COLO829 (cell line): ENCODE data around the gene FREM3.
"Not testable (repeated sequence)": the region's sequence is repeated elsewhere in the genome, so short reads cannot be mapped to it uniquely, and the experiment has no call there.

ENCODE experiments used
- DNase-seq: peaks from one replicate; pipeline ENCODE4 v3.0.0; 2012; ENCODE audit warnings: low spot score

Gene FREM3

DNA sequence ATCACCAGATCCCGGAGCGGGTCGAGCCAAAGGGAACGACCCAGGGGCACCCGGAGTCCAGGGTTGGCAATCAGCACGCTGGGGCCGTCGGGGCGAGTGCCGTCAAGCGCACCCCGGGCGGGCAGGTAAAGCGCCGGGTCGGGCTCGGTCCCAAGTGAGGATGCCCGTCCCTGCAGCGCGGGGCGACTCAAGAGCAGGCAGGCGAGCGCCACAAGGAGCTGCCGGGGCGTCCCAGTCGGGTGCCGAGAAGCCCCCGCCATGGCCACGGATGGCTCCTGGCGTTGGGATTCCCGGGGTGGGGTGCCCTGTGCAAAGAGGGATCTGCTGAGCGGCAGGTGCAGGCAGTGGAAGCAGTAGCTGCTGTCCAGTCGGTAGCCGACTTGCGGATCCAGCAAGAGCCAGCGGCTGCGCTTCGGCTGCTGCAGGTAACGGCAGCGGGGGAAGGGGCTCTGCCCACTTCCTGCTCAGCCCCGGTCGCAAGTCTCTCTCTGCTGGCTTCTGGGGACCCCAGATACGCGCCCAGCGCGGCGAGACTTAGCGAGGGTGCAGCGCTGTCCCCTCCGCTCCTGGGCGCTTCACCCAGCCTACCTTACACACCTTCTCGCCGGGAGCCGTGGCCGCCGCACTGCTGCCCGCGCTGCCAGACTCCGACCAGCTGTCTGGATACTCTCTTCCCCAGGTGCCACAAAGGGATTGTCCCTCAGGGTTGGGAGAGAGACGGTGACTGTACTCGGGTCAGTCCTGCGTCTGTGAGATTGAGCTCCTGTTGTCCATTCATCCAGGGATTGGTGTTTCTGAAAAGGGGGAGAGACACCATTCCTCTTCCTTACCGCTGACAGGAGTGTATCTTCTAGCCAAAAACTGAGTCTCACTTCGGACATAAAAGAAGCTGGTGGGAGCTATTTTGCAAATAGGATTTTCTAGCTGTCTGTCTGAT is at the start of gene FREM3:
TSS of gene FREM3 (minus strand) at position 260 of the 937 bp plus-strand sequence. CDS start at position 260, 0 bp downstream.
- DNase-seq: no peak

DNA sequence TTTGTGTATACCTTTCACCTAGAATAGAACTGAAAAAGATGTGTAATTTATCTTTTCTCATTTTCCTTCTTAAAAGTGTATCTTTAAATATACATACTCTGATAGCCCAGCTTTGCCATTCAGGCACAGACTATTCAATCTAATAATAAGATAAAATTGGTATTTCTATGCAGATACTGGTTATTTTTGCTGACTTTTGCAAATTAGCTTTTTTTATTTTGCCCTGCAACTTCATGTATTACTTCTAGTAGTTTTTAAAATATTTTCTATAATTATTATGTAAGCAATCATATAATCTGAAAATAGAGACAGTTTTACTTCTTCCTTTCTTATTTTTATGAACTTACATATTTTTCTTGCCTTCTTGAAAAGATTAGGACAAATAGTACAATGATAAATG is 45.4 kb upstream of the FREM3 start:
- DNase-seq: no peak

- DNase-seq: no peak
These were observed 43.1 kb upstream of the FREM3 start for GRCh38 chr4:143743591-143743990.

- no peak for DNase-seq
These were observed 42.4 kb upstream of the FREM3 start for GRCh38 chr4:143742834-143743233.

DNA sequence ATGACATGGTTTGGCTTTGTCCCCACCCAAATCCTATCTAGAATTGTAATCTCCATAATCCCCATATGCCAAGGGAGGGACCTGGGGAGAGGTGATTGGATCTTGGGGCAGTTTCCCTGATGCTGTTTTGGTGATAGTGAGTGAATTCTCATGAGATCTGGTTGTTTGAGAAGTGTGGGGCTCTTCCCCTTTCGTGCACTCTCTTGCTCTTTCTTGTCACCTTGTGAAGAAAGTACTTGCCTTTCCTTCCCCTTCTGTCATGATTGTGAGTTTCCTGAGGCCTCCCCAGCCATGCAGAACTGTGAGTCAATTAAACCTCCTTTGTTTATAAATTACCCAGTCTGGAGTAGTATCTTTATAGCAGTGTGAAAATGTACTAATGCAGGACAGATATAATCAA is 36.4 kb upstream of the FREM3 start:
- no peak for DNase-seq

GRCh38 chr4:143736061-143736460 is 35.6 kb upstream of the FREM3 start:
- DNase-seq: not testable (repeated sequence)

DNA sequence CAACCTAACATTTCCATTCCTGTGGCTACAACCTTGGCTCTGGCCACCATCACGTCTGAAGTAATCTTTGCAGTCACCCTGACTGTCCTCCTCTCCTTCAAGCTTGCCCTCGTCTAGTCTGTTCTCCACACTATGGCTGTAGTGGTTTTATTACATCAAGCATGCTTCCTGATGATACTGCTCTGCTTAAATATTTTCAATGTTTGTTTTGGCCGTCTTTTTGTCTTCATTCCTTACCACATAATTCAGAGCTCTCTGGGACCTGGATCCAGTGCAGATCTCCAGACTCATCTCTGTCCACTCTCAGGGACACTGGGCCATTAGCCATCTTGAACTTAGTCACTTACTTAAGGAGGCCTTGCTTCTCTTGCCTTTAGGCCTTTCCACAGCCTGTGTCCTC is 27.7 kb upstream of the FREM3 start:
- no peak for DNase-seq

DNA sequence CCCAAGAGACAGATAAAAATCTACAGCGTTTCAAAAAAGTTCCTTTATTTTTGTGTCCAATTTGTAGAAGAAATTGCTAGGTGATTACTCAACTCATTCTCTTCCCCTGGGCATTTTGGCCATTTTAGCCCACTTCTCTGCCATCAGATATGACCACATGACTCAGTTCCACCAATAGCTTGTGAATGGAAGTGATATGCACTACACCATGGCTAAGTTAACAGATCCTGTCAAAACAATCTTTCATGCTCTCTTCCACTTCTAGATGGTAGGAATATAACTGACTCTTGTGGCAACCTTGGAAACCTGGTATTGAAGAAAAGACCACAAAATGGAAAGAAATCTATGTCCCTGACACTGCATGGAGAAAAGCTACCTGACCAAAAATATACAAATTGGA is 26.2 kb upstream of the FREM3 start:
- DNase-seq: peak; percentile 24

GRCh38 chr4:143721317-143721716 is 20.8 kb upstream of the FREM3 start:
- no peak for DNase-seq

- DNase-seq: not testable (repeated sequence)
These were observed 18.3 kb upstream of the FREM3 start for GRCh38 chr4:143718748-143719147.

DNA sequence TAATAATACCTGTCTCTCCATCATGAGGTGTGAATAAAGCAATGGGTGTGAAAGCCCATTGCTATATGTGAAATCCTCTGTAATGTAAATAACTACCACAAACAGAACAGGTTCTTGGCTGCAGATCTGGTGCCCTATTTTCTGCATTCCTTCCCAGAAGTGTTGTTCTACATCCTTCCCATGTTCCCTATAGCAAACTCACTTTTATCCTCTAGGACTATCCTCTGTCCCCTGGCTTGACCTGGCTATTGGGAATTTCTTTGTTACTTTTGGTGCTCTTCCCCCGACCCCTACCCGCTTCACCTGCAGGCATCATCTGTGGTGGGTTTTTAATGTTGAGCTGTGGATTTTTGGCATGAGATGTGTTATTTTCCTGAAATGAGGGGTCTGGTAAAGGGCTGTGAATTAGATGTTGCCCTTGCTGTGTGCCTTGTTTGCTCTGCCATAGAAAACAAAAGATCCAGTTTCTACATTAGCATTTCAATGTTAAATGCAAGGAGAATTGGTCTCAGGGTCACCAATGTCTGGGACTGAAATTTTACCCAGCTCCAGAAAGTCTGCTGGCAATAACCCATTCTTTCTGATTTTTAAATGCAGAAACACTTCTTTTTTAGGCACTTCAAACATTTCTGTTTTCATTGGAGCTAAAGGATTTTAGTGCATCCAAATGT is 13.6 kb upstream of the FREM3 start:
- DNase-seq: no peak

- no peak for DNase-seq
These were observed 13.1 kb upstream of the FREM3 start for GRCh38 chr4:143713553-143713952.

DNA sequence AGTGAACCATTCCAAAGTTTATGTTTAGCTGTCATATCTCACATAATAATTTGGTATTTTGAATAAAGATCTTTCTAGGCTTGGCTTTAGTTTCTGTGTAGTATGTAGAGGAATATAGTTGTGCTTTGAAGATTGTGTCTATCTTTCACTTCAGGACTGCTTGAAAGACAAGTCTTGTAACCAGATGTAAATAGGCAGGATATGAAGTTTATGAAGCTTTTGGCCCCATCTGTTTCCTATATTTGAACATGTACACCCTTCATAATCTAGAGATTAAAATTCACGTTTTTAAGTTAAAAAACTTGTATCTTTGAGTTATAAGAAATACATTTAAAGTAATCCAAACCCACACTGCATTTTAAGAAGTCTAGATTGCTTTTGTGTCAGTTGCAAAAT is 11.7 kb upstream of the FREM3 start:
- no peak for DNase-seq

DNA sequence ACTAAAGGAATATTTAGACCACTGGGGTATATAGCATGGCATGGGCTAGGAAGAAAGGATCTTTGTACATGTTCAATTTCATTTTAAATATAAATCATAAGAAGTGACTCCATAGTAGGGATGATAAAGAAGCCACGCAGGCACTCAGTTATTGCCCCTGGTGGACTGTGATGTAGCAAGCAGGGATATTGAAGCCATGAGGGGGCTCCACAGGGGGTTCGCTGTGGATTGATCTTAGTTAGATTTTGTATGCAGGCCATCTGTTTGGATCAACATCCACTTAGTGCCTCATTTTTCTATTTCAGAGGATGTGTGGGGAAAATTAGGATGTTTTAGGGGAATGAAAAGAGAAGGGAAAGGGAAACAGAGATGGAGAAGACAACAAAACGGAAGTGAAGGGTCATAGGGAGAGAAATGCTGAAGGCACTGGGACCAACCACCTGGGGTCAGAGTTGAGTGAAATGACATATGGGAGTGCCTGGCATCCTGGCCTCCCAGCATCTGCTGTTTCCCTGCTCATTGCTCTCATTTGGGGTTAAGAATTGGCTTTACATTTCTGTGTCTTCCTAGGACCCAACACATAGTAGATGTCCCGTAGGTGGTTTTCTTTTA is 11.2 kb upstream of the FREM3 start:
- no peak for DNase-seq

DNA sequence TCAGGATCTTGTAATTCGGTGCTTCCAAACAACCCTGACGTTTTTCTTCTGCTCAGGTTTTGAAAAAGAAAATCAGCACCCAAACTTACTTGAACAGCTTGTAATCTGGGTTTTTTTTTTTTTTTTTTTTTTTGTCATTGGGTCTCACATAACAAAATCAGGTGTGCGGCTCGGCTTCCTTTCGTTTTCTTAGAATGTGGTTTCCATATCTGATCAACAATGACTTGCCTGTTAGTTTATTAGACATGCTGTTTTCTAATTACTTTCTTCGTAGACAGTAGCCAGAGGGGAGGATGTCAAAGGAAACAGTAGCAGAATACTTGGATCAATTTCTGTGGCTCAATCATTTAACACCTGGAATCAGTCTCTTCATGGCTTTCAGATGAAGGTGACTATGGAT is 890 bp upstream of the FREM3 start:
- DNase-seq: no peak

- DNase-seq: no peak
These were observed 444 bp downstream of the FREM3 start for GRCh38 chr4:143700046-143700415.

- no peak for DNase-seq
These were observed 987 bp downstream of the FREM3 start for GRCh38 chr4:143699331-143700045.

DNA sequence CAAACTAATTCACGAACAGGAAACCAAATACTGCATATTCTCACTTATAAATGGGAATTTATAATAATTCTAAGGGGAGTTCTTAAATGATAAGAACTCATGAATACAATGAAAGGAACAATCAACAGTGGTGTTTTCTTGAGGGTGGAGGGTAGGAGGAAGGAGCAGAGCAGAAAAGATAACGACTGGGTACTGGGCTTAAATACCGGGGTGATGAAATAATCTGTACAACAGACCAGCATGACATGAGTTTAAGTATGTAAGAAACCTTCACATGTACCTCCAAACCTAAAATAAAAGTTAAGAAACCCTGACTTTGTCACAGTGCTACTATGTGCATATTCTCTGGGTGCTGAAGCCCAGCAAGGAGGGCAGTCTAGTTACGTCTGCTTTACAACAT is 6.6 kb downstream of the FREM3 start:
- no peak for DNase-seq

DNA sequence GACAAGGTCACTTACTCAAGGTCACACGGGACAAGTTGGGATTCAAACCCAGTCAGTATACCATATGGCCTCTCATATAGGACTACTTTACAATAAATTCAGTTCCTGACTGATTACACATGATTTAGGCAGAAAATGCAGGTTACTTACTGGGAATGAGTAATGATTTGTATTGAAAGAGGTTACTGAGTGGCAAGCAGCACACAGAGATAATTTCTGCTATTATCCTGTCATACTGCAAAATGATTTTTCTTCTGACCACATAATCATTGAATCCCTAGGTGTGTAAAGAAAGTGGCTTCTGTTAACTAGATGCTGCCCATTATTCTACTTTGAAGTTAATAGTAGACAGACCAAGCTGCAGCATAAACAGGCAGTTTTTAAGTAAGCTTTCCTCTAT is 8.2 kb downstream of the FREM3 start:
- DNase-seq: no peak

DNA sequence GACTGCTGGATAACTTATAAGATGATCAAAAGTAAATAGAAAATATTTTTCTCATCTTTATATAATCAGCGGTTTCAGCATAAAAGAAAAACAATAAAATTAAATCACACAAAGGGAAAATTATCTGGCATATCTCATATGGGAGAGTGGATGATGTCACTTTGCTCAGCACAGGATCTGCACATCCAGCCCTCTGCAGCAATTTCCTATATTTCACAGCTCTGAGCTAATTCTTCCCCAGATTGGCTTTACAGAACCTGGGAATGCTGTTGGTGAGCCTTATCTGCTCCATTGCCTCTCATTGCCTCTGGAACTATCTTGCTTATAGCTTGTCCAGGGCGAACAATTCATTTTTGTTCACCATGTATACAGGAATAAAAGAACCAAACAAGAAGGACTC is 21.0 kb downstream of the FREM3 start:
- DNase-seq: no peak

GRCh38 chr4:143673629-143674028 is 26.8 kb downstream of the FREM3 start:
- DNase-seq: not testable (repeated sequence)

DNA sequence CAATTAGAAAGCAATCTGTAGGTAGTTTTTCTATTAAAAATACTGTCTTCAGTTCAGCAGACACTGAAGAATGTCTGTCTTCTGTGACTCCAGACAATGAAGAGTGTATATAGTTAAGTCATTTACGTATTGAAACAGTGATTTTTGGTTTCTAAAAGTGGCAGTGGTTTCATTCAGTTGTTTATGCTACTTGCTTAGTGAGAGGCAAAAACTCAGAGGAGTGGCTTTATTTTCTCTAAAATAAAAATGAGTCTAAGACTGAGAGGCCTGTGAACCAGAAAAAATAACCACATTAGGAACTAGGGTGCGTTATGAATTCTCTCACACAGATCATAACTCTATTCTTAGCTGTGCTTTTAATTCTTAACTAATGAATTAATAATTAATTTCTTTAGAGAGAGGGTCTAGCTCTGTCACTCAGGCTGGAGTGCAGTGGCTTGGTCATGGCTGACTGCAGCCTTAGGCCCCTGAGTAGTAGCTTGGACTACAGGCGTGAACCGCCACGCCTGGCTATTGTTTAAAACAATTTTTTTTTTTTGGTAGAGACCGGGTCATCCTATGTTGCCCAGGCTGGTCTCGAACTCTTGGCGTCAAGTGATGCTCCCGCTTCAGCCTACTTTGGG is 31.4 kb downstream of the FREM3 start:
- no peak for DNase-seq
